HG02623 (cell line): ENCODE data around the gene SNX6.
"Not testable (repeated sequence)": the region's sequence is repeated elsewhere in the genome, so short reads cannot be mapped to it uniquely, and the experiment has no call there.

Experiments used
- ATAC-seq: cut with Tn5 transposase; IDR thresholded peaks from one replicate; pipeline ENCODE4 v1.9.1; 2021; ENCODE audit warnings: moderate library complexity; ENCODE audit not compliant: unreplicated experiment

Gene SNX6

DNA sequence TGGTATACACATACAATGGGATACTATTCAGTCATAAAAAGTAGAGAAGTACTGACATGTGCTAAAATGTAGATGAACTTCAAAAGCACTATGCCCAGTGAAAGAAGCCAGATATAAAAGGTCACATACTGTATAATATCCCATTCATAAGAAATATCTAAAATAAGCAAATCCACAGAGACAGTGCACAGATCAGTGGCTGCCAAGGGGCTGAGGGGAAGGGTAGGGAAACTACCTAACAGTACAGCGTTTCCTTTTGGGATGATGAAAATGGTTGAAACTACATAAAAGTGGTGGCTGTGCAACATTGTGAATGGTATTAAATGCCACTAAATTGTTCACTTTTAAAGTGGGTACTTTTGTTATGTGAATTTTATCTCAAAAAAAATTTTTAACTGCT, 102.4 kb downstream of the SNX6 start:
- no peak for ATAC-seq

DNA sequence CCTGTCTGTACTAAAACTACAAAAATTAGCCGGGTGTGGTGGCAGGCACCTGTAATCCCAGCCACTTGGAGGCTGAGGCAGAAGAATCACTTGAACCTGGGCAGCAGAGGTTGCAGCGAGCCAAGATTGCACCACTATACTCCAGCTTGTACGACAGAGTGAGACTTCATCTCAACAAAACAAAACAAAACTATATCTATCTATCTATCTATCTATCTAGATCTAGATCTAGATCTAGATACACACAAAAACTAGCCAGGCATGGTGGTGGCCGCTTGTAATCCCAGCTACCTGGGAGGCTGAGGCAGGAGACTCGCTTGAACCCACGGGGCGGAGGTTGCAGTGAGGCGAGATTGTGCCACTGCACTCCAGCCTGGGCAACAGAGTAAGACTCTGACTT, 105.7 kb downstream of the SNX6 start:
- ATAC-seq: not testable (repeated sequence)

GRCh38 chr14:34522496-34522895, 107.5 kb downstream of the SNX6 start:
- no peak for ATAC-seq

GRCh38 chr14:34521071-34521470, 108.9 kb downstream of the SNX6 start:
- ATAC-seq: not testable (repeated sequence)

- ATAC-seq: not testable (repeated sequence)
Measured at GRCh38 chr14:34520304-34520970, 109.5 kb downstream of the SNX6 start.
